ENCODE results near the gene CPPED1. TPM values are rescaled to one million over a fixed set of nuclear protein-coding genes. Genes with fewer than 3 reads are reported as not detected.

CPPED1 gene
- total and polyA plus RNA-seq, 2 donors (not counting 1 experiment from before 2014, with no cell fraction given): 7.4 to 19.8 TPM

- Histone ChIP-seq H3K9me3 (ENCODE audit: control insufficient read depth, insufficient read depth, low read depth, low read length) (no peaks in the 10 kb centered on the region), H3K79me2 (ENCODE audit: control insufficient read depth, insufficient read depth, low read length) (no peaks in the 10 kb centered on the region)
- TF ChIP-seq, protein P1, sequence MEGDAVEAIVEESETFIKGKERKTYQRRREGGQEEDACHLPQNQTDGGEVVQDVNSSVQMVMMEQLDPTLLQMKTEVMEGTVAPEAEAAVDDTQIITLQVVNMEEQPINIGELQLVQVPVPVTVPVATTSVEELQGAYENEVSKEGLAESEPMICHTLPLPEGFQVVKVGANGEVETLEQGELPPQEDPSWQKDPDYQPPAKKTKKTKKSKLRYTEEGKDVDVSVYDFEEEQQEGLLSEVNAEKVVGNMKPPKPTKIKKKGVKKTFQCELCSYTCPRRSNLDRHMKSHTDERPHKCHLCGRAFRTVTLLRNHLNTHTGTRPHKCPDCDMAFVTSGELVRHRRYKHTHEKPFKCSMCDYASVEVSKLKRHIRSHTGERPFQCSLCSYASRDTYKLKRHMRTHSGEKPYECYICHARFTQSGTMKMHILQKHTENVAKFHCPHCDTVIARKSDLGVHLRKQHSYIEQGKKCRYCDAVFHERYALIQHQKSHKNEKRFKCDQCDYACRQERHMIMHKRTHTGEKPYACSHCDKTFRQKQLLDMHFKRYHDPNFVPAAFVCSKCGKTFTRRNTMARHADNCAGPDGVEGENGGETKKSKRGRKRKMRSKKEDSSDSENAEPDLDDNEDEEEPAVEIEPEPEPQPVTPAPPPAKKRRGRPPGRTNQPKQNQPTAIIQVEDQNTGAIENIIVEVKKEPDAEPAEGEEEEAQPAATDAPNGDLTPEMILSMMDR (conservative IDR thresholded peaks at IDR 0.05 in 1 of 2, IDR thresholded peaks at IDR 0.05 in 1 of 2; ENCODE audit: low read depth in 1 of 2, low read length in 2 of 2): no peak
- no peak for TF ChIP-seq EZH2 (IDR thresholded peaks at IDR 0.05; ENCODE audit: low read length, missing control alignments)
Observed at GRCh38 chr16:12791340-12791739, 12.3 kb downstream of the CPPED1 start.

DNA sequence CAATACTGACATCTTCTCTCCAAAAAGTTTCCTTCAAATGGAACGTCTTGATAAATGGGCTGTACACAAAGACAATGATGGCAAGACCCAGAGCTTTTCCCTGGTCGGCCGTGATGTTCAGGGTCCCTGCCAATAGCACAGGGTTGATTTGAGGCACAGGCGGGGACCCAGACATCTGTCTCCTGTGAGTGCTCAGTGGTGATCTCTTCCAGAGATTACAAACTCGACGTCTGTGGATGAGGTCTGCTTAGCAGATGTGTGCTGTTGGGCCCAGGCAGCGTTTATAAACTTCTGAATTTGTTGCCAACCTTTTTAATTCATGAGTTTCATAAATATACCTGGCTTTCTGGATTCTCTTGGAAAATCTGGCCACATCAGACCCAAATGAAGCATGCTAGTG is 14.9 kb downstream of the CPPED1 start:
- Histone ChIP-seq H3K4me1 (ENCODE audit: control insufficient read depth, extremely low read depth, insufficient read depth, low read length) (no peaks in the 10 kb centered on the region), H3K79me2 (ENCODE audit: control insufficient read depth, insufficient read depth, low read length) (no peaks in the 10 kb centered on the region), H2AFZ (ENCODE audit: low read length) (no peak overlapping the region), H3K4me3 (replicated peaks in 1 of 4; ENCODE audit: control extremely low read depth in 1 of 4, insufficient read depth in 1 of 4, low read depth in 3 of 4, low read length in 4 of 4) (no peak overlapping the region), H3K4me2 (ENCODE audit: extremely low read depth, insufficient read depth, low read length) (no peak overlapping the region), H3K9ac (ENCODE audit: insufficient read depth, low read length) (no peak overlapping the region), H3K27me3 (ENCODE audit: control insufficient read depth, insufficient read depth, low read length) (no peaks in the 10 kb centered on the region), H4K20me1 (ENCODE audit: control insufficient read depth, extremely low read depth, insufficient read depth, low read length) (no peaks in the 10 kb centered on the region), H3K36me3 (ENCODE audit: control insufficient read depth, insufficient read depth, low read length) (no peaks in the 10 kb centered on the region), H3K9me3 (ENCODE audit: control insufficient read depth, insufficient read depth, low read depth, low read length) (no peaks in the 10 kb centered on the region), H3K27ac (ENCODE audit: insufficient read depth, low read length) (no peak overlapping the region)
- DNase-seq (ENCODE audit: low read depth in 2 of 2): no peak
- TF ChIP-seq, protein P1 (conservative IDR thresholded peaks at IDR 0.05 in 1 of 2, IDR thresholded peaks at IDR 0.05 in 1 of 2; ENCODE audit: low read depth in 1 of 2, low read length in 2 of 2): no peak
- TF ChIP-seq EZH2 (IDR thresholded peaks at IDR 0.05; ENCODE audit: low read length, missing control alignments): no peak

More at GRCh38 chr16:12791340-12791739, 12.3 kb downstream of the CPPED1 start:
- DNase-seq (ENCODE audit: low read depth in 2 of 2): no peak
- no peaks in the 10 kb centered on the region for H3K4me1 ChIP-seq (ENCODE audit: control insufficient read depth, extremely low read depth, insufficient read depth, low read length)
- H3K9ac ChIP-seq (ENCODE audit: insufficient read depth, low read length): no peak overlapping the region
- H3K36me3 ChIP-seq (ENCODE audit: control insufficient read depth, insufficient read depth, low read length): no peaks in the 10 kb centered on the region
- no peak overlapping the region for H3K27ac ChIP-seq (ENCODE audit: insufficient read depth, low read length)
- no peaks in the 10 kb centered on the region for H3K27me3 ChIP-seq (ENCODE audit: control insufficient read depth, insufficient read depth, low read length)
- no peak overlapping the region for H3K4me2 ChIP-seq (ENCODE audit: extremely low read depth, insufficient read depth, low read length)
- no peak overlapping the region for H3K4me3 ChIP-seq (replicated peaks in 1 of 4; ENCODE audit: control extremely low read depth in 1 of 4, insufficient read depth in 1 of 4, low read depth in 3 of 4, low read length in 4 of 4)
- H2AFZ ChIP-seq (ENCODE audit: low read length): no peak overlapping the region
- H4K20me1 ChIP-seq (ENCODE audit: control insufficient read depth, extremely low read depth, insufficient read depth, low read length): no peaks in the 10 kb centered on the region

DNA sequence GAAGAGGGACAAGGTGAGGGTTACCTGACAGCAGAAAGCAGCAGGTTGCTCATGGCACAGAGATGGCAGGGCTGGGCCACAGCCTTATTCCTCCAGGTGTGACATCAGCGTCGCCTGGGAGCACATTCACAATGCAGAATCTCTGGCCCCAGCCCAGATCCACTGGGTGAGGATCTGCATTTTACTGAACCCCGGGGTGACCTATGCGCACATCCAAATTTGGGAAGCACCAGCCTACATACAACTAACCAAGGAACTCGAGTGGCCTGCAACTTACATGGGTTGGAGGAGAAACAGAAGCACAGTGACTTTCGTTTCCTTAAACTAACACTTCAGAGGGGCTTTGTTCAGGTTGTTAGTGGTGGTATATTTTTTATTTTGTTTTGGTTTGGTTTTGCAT is 17.6 kb downstream of the CPPED1 start:
- Histone ChIP-seq H3K36me3 (ENCODE audit: control insufficient read depth, insufficient read depth, low read length) (no peaks in the 10 kb centered on the region), H3K4me1 (ENCODE audit: control insufficient read depth, extremely low read depth, insufficient read depth, low read length) (no peaks in the 10 kb centered on the region), H4K20me1 (ENCODE audit: control insufficient read depth, extremely low read depth, insufficient read depth, low read length) (no peaks in the 10 kb centered on the region), H3K9me3 (ENCODE audit: control insufficient read depth, insufficient read depth, low read depth, low read length) (no peaks in the 10 kb centered on the region), H3K4me3 (replicated peaks in 1 of 4; ENCODE audit: control extremely low read depth in 1 of 4, insufficient read depth in 1 of 4, low read depth in 3 of 4, low read length in 4 of 4) (no peak overlapping the region), H3K27me3 (ENCODE audit: control insufficient read depth, insufficient read depth, low read length) (no peaks in the 10 kb centered on the region), H3K4me2 (ENCODE audit: extremely low read depth, insufficient read depth, low read length) (no peak overlapping the region), H3K79me2 (ENCODE audit: control insufficient read depth, insufficient read depth, low read length) (no peaks in the 10 kb centered on the region), H3K9ac (ENCODE audit: insufficient read depth, low read length) (no peak overlapping the region), H3K27ac (ENCODE audit: insufficient read depth, low read length) (no peak overlapping the region), H2AFZ (ENCODE audit: low read length) (no peak overlapping the region)
- DNase-seq (ENCODE audit: low read depth in 2 of 2): no peak
- TF ChIP-seq, protein P1 (conservative IDR thresholded peaks at IDR 0.05 in 1 of 2, IDR thresholded peaks at IDR 0.05 in 1 of 2; ENCODE audit: low read depth in 1 of 2, low read length in 2 of 2): no peak
- no peak for TF ChIP-seq EZH2 (IDR thresholded peaks at IDR 0.05; ENCODE audit: low read length, missing control alignments)

All from fibroblast of lung (primary cell).